SU-DHL-6 (cell line): ENCODE results near the gene SLC16A3.
"Not testable (repeated sequence)": the region's sequence is repeated elsewhere in the genome, so short reads cannot be mapped to it uniquely, and the experiment has no call there.

ENCODE experiments used
- H2AFZ ChIP-seq: fragments of 200-600 bp; sonication (generic); 2 replicates; pipeline ENCODE4 v1.6.1; 2014; ENCODE audit warnings: low read depth, mild to moderate bottlenecking, moderate library complexity, mixed read lengths, antibody characterized with exemption, low read length; ENCODE audit not compliant: severe bottlenecking
- H3F3A ChIP-seq: fragments of 200-600 bp; shearing (Covaris generic); 2 replicates; pipeline ENCODE4 v1.6.0; 2016; ENCODE audit warnings: antibody characterized with exemption, mild to moderate bottlenecking; ENCODE audit not compliant: insufficient read depth
- H3K27ac ChIP-seq: fragments of 200-600 bp; sonication (generic); 2 replicates; pipeline ENCODE4 v1.5.1; 2016; ENCODE audit warnings: low read depth, mild to moderate bottlenecking, low read length, moderate library complexity, mixed read lengths
- H3K27me3 ChIP-seq: fragments of 200-600 bp; sonication (generic), shearing (Covaris generic); 2 replicates; pipeline ENCODE4 v1.6.0; 2014; ENCODE audit warnings: mild to moderate bottlenecking, low read length
- H3K36me3 ChIP-seq: fragments of 200-600 bp; sonication (generic); 2 replicates; pipeline ENCODE4 v1.6.1; 2014; ENCODE audit warnings: mild to moderate bottlenecking, low read length, mixed read lengths
- H3K4me2 ChIP-seq: fragments of 300-600, 200-600 bp; shearing (Covaris generic), sonication (generic); 2 replicates; pipeline ENCODE4 v1.6.0; 2014; ENCODE audit warnings: low read length, low read depth, mild to moderate bottlenecking; ENCODE audit not compliant: poor library complexity, severe bottlenecking
- H3K4me3 ChIP-seq: fragments of 200-600 bp; sonication (generic); 2 replicates; pipeline ENCODE4 v1.5.1; 2014; ENCODE audit warnings: antibody characterized with exemption, low read length, mild to moderate bottlenecking, mixed read lengths; ENCODE audit not compliant: insufficient read depth, poor library complexity, severe bottlenecking
- H3K79me2 ChIP-seq: fragments of 200-600 bp; sonication (generic); 2 replicates; pipeline ENCODE4 v1.6.1; 2014; ENCODE audit warnings: mild to moderate bottlenecking, low read length, moderate library complexity; ENCODE audit not compliant: insufficient read depth
- H3K9ac ChIP-seq: fragments of 200-600 bp; sonication (generic); 2 replicates; pipeline ENCODE4 v1.7.0; 2014; ENCODE audit warnings: mild to moderate bottlenecking, low read length
- H3K9me2 ChIP-seq: fragments of 200-600 bp; sonication (generic); replicated peaks from 2 replicates; pipeline ENCODE4 v1.6.1; 2014; ENCODE audit warnings: low read length; ENCODE audit not compliant: insufficient read depth
- H3K9me3 ChIP-seq: fragments of 200-600 bp; sonication (generic); 2 replicates; pipeline ENCODE4 v1.6.1; 2014; ENCODE audit warnings: low read length, mixed read lengths; ENCODE audit not compliant: insufficient read depth
- H4K20me1 ChIP-seq: fragments of 200-600 bp; sonication (generic); 2 replicates; pipeline ENCODE4 v1.6.1; 2014; ENCODE audit warnings: low read depth, mild to moderate bottlenecking, antibody characterized with exemption, low read length, moderate library complexity, mixed read lengths
- CTCF ChIP-seq: fragments of 200-600 bp; sonication (generic); IDR thresholded peaks from one replicate; pipeline ENCODE4 v1.5.1; 2017; ENCODE audit warnings: antibody characterized with exemption, mild to moderate bottlenecking, low read length, moderate library complexity; ENCODE audit not compliant: insufficient read depth, poor library complexity, severe bottlenecking
- EZH2phosphoT487 ChIP-seq: fragments of 200-600 bp; sonication (generic), shearing (Covaris generic); conservative IDR thresholded peaks from 2 replicates; pipeline ENCODE4 v1.6.1; 2018; ENCODE audit warnings: mild to moderate bottlenecking, antibody characterized with exemption, low read length, moderate library complexity, mixed read lengths

SLC16A3 gene

GRCh38 chr17:82188001-82188961 lies 40.6 kb upstream of the SLC16A3 start:
- H3F3A ChIP-seq = no peaks in the 10 kb centered on the region
- no peaks in the 10 kb centered on the region for H3K9me3 ChIP-seq
- no peaks in the 10 kb centered on the region for H3K27me3 ChIP-seq
- no peak overlapping the region for H2AFZ ChIP-seq
- TF ChIP-seq EZH2phosphoT487 (no peak), CTCF (no peak)
- no peaks in the 10 kb centered on the region for H3K9me2 ChIP-seq
- no peak overlapping the region for H3K4me2 ChIP-seq
- H3K9ac ChIP-seq = no peak overlapping the region
- H3K79me2 ChIP-seq = no peaks in the 10 kb centered on the region
- H3K27ac ChIP-seq = no peak overlapping the region
- H3K4me3 ChIP-seq = no peak overlapping the region
- H4K20me1 ChIP-seq = no peaks in the 10 kb centered on the region
- H3K36me3 ChIP-seq = no peaks in the 10 kb centered on the region

- not testable (repeated sequence) for H3K9me3 ChIP-seq, H4K20me1 ChIP-seq, H3K4me2 ChIP-seq, H3K4me3 ChIP-seq, H3K36me3 ChIP-seq, H3K27me3 ChIP-seq, H3K9ac ChIP-seq, H3K27ac ChIP-seq, H3K9me2 ChIP-seq, H3F3A ChIP-seq, H2AFZ ChIP-seq, H3K79me2 ChIP-seq
These were observed 35.8 kb upstream of the SLC16A3 start for GRCh38 chr17:82193050-82193449.

GRCh38 chr17:82193520-82194220 lies 35.2 kb upstream of the SLC16A3 start:
- no peak overlapping the region for H2AFZ ChIP-seq
- no peaks in the 10 kb centered on the region for H3K27me3 ChIP-seq
- no peaks in the 10 kb centered on the region for H3F3A ChIP-seq
- no peaks in the 10 kb centered on the region for H3K9me2 ChIP-seq
- H3K4me2 ChIP-seq = no peak overlapping the region
- no peak overlapping the region for H3K9ac ChIP-seq
- no peak overlapping the region for H3K27ac ChIP-seq
- H3K4me3 ChIP-seq = no peak overlapping the region
- H4K20me1 ChIP-seq = no peaks in the 10 kb centered on the region
- H3K9me3 ChIP-seq = no peaks in the 10 kb centered on the region
- no peaks in the 10 kb centered on the region for H3K36me3 ChIP-seq
- no peaks in the 10 kb centered on the region for H3K79me2 ChIP-seq
- TF ChIP-seq CTCF = no peak
- no peak for TF ChIP-seq EZH2phosphoT487

- Histone ChIP-seq H3K79me2 (no peaks in the 10 kb centered on the region), H3K4me3 (no peak overlapping the region), H3K9me3 (no peaks in the 10 kb centered on the region), H2AFZ (no peak overlapping the region), H3K36me3 (no peaks in the 10 kb centered on the region), H3K9ac (no peak overlapping the region), H3F3A (no peaks in the 10 kb centered on the region), H3K27me3 (no peaks in the 10 kb centered on the region), H4K20me1 (no peaks in the 10 kb centered on the region), H3K4me2 (no peak overlapping the region), H3K9me2 (no peaks in the 10 kb centered on the region), H3K27ac (no peak overlapping the region)
- TF ChIP-seq CTCF (no peak), EZH2phosphoT487 (no peak)
These were observed 34.1 kb upstream of the SLC16A3 start for GRCh38 chr17:82194765-82195164.
